Mucosa of gallbladder (tissue), 1 donor: ENCODE results near the gene FXR2. TPM values are rescaled to one million over a fixed set of nuclear protein-coding genes. Genes with fewer than 3 reads are reported as not detected.
"Not testable (repeated sequence)": the region's sequence is repeated elsewhere in the genome, so short reads cannot be mapped to it uniquely, and the experiment has no call there.

Source experiments
- DNase-seq: peaks from one replicate; pipeline ENCODE4 v3.0.0-alpha.2; 2020; ENCODE audit warnings: low spot score
- total RNA-seq: library from RNA; stranded (reverse); gene quantifications from one replicate; pipeline ENCODE4 v1.2.1, GENCODE V29; 2021
- donor health status: DM: no; HTN: no; CAD: no.

FXR2 gene
- total RNA-seq, result 39.3 TPM

DNA sequence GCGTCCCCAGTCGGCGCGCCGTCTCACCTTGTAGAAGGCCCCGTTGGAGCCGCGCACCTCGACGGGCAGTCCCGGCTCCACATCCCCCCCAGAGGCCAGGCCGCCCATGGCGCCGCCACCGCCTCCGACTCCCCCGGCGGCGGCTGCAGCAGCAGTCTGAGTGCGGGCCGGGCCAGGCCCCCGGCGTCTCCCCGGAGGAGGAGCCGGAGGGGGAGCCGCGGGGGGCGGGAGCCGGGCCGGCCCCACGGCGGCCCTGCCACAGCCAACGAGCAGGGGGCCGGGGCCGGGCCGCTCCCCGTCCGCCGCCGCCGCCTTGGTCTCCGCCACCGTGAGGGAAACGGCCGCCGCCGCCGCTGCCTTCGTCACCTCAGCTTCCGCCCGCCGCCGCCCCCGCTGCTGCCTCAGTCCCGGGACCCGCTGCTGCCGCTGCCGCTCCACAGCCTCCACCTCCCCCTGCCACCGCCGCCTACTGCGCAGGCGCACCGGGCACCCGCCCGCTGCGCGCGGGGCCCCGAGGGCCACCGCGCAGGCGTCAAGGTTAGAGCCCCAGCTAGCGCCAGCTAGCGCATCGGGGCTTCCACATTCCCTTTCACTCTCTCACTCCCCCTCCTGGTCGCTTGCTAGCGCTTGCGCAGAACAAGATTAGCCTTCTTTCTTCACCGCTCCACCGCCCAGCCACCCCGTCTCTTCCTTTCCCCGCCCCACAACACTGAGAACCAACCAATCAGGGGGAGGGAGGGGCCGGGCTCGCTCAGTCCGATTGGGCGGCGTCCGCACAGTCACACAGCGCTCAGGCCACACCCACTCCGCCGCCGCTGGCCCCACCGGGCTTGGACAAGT is at the start of gene FXR2:
Gene FXR2, minus strand, starts transcription at position 473 of the 840 bp plus-strand sequence. Its CDS starts 365 bp downstream, at position 108.
- DNase-seq, result peak; percentile 100

- DNase-seq, result peak; percentile 19
These were observed 42.4 kb upstream of the FXR2 start for GRCh38 chr17:7656958-7657609.

GRCh38 chr17:7655541-7655840 is 40.8 kb upstream of the FXR2 start:
- no peak for DNase-seq

GRCh38 chr17:7654832-7655540 is 40.3 kb upstream of the FXR2 start:
- no peak for DNase-seq

GRCh38 chr17:7652388-7653356 is 38.0 kb upstream of the FXR2 start:
- DNase-seq, result no peak

- DNase-seq, result no peak
These were observed 37.1 kb upstream of the FXR2 start for GRCh38 chr17:7651665-7652387.

DNA sequence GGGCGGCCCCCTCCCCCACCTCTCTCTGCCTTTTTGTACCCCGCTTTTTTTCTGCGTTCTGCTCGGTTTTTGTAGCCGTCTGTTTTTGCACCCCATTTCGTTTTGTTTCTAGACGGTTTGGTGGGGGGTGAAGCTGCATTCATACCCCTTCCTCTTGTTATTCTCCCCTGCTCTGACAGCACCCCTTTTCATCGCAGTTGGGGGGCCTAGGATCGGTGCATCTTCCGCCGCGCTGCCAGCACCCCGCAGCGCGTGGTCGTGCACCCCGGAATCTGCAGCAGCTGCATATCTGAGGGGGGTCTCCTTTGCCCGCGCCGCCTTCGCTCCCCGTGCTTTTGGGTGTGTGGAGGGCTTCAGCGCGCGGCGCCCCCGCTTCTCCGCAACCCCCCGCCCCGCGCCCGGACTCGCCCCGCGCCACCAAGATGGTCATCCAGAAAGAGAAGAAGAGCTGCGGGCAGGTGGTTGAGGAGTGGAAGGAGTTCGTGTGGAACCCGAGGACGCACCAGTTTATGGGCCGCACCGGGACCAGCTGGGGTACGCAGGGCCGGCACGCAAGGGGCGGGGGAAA is 36.5 kb upstream of the FXR2 start:
- no peak for DNase-seq

- DNase-seq, result peak; percentile 58
These were observed 35.9 kb upstream of the FXR2 start, which contains the start of gene ATP1B2 for GRCh38 chr17:7650509-7651096. ATP1B2 (plus strand) TSS chr17:7650926; CDS start chr17:7651519, 593 bp downstream.

- no peak for DNase-seq
These were observed 32.3 kb upstream of the FXR2 start for GRCh38 chr17:7647018-7647417.

DNA sequence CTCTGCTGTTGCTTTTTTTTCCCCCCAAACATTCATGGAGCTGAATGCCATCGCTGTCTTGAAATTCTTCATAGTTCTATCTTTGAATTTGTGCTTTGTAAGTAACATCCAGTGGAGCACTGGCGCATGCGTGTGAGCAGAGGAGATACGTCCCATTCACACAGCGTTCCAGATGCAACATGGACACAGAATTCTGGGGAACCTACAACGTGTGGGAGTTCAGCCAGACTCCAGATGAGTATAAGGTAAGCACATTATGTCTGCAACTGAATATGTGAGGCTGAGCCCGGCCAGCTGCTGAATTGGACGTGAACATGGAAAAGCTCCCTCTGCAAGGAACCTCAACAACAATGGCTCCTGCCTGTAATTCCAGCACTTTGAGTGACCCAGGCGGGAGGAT is 31.8 kb upstream of the FXR2 start:
- no peak for DNase-seq

DNA sequence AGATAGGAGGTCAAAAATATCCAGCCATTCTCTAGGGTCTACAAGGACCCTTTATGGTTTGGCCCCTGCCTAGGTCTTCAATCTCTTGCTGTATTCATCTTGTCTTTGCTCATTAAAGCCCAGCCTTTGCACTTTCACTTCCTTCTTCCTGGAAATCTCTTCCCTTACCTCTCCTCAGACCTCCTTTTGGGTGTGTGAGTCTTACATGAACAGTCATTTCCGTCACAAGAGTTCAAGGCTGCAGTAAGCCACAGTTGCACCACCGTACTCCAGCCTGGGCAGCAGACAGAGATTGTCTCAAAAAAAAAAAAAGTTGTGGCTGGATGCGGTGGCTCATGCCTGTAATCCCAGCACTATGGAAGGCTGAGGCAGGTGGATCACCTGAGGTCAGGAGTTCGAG is 30.1 kb upstream of the FXR2 start:
- DNase-seq, result no peak

DNA sequence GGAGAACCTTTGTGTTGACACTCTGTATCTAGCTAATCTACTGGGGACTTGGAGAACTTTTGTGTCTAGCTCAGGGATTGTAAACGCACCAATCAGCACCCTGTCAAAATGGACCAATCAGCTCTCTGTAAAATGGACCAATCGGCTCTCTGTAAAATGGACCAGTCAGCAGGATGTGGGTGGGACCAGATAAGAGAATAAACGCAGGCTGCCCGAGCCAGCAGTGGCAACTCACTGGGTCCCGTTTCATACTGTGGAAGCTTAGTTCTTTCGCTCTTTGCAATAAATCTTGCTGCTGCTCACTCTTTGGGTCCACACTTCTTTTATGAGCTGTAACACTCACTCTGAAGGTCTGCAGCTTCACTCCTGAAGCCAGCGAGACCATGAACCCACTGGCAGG is 26.9 kb upstream of the FXR2 start:
- not testable (repeated sequence) for DNase-seq

DNA sequence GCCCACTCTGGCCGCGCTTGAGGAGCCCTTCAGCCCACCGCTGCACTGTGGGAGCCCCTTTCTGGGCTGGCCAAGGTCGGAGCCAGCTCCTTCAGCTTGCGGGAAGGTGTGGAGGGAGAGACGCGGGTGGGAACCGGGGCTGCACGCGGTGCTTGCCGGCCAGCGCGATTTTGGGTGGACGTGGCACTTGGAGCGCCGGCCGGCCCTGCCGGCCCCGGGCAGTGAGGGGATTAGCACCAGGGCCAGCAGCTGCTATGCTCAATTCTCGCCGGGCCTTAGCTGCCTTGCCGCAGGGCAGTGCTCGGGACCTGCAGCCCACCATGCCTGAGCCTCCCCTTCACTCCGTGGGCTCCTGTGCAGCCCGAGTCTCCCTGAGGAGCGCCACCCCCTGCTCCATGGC is 26.1 kb upstream of the FXR2 start:
- DNase-seq, result no peak

- DNase-seq, result no peak
These were observed 21.5 kb upstream of the FXR2 start for GRCh38 chr17:7636163-7636562.

- DNase-seq, result no peak
These were observed 19.7 kb upstream of the FXR2 start for GRCh38 chr17:7634384-7634783.

DNA sequence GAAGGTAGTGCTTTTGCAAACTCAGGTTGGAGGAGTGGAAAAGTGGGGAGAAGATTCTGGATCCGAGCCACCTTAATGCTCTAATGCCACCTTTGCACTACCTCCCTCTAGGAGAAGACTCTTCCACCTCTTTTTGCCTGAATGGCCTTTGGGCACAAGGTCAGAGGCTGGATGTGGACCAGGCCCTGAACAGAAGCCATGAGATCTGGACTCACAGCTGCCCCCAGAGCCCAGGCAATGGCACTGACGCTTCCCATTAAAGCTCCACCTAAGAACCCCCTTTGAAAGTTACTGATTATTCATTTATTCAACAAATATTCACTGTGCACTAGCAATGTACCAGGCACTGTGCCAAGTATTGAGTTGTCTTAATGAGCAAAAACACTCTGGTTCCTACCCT is 18.4 kb upstream of the FXR2 start:
- DNase-seq, result no peak

DNA sequence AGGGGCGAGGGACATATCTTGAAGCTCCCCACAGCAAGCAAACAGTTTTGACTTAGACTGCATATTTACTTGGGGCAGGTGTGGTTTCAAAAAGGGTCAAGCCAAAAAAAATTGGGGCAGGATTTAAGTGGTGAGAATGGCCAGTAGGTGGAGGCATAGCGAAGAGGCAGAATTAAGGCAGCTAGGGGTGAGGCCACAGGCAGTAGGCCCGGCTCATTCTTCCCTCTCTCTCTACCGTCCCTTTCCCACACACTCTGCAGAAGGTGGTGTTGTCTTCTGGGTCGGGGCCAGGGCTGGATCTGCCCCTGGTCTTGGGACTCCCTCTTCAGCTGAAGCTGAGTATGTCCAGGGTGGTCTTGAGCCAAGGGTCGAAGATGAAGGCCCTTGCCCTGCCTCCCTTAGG is 17.8 kb upstream of the FXR2 start:
- DNase-seq, result no peak

- DNase-seq, result no peak
These were observed 17.0 kb upstream of the FXR2 start for GRCh38 chr17:7631398-7632380.
